ENCODE measurements around the gene CIDEB. TPM values are rescaled to one million over a fixed set of nuclear protein-coding genes. Genes with fewer than 3 reads are reported as not detected.

The CIDEB gene
- total and polyA plus RNA-seq, 2 of the 4 experiments (the other 2 are of a cell fraction), result under 0.01 to 0.19 TPM

DNA sequence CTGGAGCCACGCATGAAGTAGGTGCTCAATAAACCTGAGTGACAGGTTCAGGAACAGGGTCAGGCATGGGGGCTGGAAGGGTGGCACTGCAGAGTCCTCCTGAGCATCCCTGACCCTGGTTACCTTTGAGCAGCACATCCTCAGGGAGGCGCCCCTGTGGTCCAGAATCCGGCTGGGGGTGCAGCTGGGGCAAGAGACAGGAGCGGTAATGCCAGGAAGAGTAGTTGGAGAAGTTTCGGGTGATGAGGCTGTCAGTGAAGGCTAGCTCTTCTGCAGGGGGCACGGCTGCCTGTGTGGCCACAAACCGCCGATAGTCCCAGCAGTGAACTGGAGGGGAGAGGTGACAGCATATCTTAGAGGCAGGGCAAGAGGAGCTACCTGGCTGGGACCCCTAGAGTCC is 38.4 kb downstream of the CIDEB start:
- no peak overlapping the region for H3K4ac ChIP-seq (ENCODE audit: low read depth, low read length)
- H3K4me3 ChIP-seq (ENCODE audit: insufficient read depth, low read depth, low read length), result no peak overlapping the region
- H2BK120ac ChIP-seq (ENCODE audit: low read depth, low read length), result no peak overlapping the region
- H3K4me2 ChIP-seq (ENCODE audit: low read depth, low read length), result no peak overlapping the region
- no peak overlapping the region for H3K9ac ChIP-seq (ENCODE audit: low read depth, low read length)
- no peak overlapping the region for H3K14ac ChIP-seq (replicated peaks; ENCODE audit: low read depth, low read length)
- WGBS, 2 experiments (ENCODE audit: extremely low coverage in 2 of 2, insufficient read length in 1 of 2), result 96% methylated on average over 4 of the region's 8 CpGs; no CpG with 5 or more reads in 1 of the 2 experiments
- ATAC-seq (ENCODE audit: low read depth) (no peak), DNase-seq (no peak)
- no peak overlapping the region for H2AK9ac ChIP-seq (replicated peaks; ENCODE audit: low read depth, low read length, poor library complexity)
- H3K36me3 ChIP-seq (ENCODE audit: control insufficient read depth, insufficient read depth, low read length), result peaks cover 29% of the 10 kb centered on the region
- no peaks in the 10 kb centered on the region for H3K9me3 ChIP-seq (ENCODE audit: control insufficient read depth, insufficient read depth, low read length)
- H2BK5ac ChIP-seq (ENCODE audit: low read depth, low read length, poor library complexity, severe bottlenecking), result no peak overlapping the region
- peaks cover 9 to 27% of the 10 kb centered on the region in 2 experiments for H3K79me1 ChIP-seq (ENCODE audit: low read depth in 1 of 2, low read length in 2 of 2)
- H3K4me1 ChIP-seq (ENCODE audit: control insufficient read depth, insufficient read depth, low read length), result peaks cover 5% of the 10 kb centered on the region; the same call in 1 of the 2 replicates
- H3K23ac ChIP-seq (ENCODE audit: low read depth, low read length), result no peak overlapping the region
- POLR2A ChIA-PET (ENCODE audit: unreplicated experiment), result no interaction called here
- no peak overlapping the region for H2AK5ac ChIP-seq (ENCODE audit: low read depth, low read length)
- no peak overlapping the region for H4K8ac ChIP-seq (ENCODE audit: low read depth in 2 of 2, low read length in 2 of 2)
- H3K56ac ChIP-seq (ENCODE audit: extremely low read depth, insufficient read depth, low read length), result no peak overlapping the region
- H2BK20ac ChIP-seq (ENCODE audit: low read depth, low read length), result no peak overlapping the region
- dilution Hi-C loops (cut with HindIII; ENCODE audit: low sequenced_read_pairs, unreplicated experiment) (no loop called here), intact Hi-C loops (cut with micrococcal nuclease) (no loop called here), in situ Hi-C loops (cut with MboI; ENCODE audit: low sequenced_read_pairs) (no loop called here)
- H4K20me1 ChIP-seq (ENCODE audit: insufficient read depth, low read length), result no peaks in the 10 kb centered on the region
- H3K9me1 ChIP-seq (ENCODE audit: insufficient read depth, low read length), result peaks cover 5% of the 10 kb centered on the region; the same call in 1 of the 2 replicates
- no peak overlapping the region for H4K91ac ChIP-seq (ENCODE audit: insufficient read depth, low read depth, low read length)
- H3K18ac ChIP-seq (ENCODE audit: low read depth, low read length), result no peak overlapping the region
- no peak overlapping the region for H4K5ac ChIP-seq (ENCODE audit: low read depth, low read length)
- H2AFZ ChIP-seq (replicated peaks; ENCODE audit: low read length, poor library complexity), result no peak overlapping the region
- CTCF ChIA-PET, result no interaction called here
- no TSS peak for BruUV-seq (replicated peaks)
- no peaks in the 10 kb centered on the region for H3K27me3 ChIP-seq (ENCODE audit: control insufficient read depth, insufficient read depth, low read length)
- no peak overlapping the region for H2BK15ac ChIP-seq (ENCODE audit: low read depth, low read length)
- TF ChIP-seq RAD21 (IDR thresholded peaks at IDR 0.05; ENCODE audit: low read length), result no peak
- TF ChIP-seq, protein P1, sequence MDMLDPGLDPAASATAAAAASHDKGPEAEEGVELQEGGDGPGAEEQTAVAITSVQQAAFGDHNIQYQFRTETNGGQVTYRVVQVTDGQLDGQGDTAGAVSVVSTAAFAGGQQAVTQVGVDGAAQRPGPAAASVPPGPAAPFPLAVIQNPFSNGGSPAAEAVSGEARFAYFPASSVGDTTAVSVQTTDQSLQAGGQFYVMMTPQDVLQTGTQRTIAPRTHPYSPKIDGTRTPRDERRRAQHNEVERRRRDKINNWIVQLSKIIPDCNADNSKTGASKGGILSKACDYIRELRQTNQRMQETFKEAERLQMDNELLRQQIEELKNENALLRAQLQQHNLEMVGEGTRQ (IDR thresholded peaks at IDR 0.05; ENCODE audit: low read depth, low read length), result no peak
- no peak for TF ChIP-seq MXI1 (IDR thresholded peaks at IDR 0.05; ENCODE audit: borderline replicate concordance, low read depth, low read length)
- TF ChIP-seq RCOR1 (IDR thresholded peaks at IDR 0.05; ENCODE audit: insufficient replicate concordance, low read length), result no peak
- TF ChIP-seq MAZ (IDR thresholded peaks at IDR 0.05; ENCODE audit: borderline replicate concordance, low read depth, low read length), result no peak
- no peak for TF ChIP-seq CEBPB (IDR thresholded peaks at IDR 0.05; ENCODE audit: low read depth, low read length)
- TF ChIP-seq RFX5 (IDR thresholded peaks at IDR 0.05; ENCODE audit: low read depth, low read length), result no peak
- TF ChIP-seq, protein P2, sequence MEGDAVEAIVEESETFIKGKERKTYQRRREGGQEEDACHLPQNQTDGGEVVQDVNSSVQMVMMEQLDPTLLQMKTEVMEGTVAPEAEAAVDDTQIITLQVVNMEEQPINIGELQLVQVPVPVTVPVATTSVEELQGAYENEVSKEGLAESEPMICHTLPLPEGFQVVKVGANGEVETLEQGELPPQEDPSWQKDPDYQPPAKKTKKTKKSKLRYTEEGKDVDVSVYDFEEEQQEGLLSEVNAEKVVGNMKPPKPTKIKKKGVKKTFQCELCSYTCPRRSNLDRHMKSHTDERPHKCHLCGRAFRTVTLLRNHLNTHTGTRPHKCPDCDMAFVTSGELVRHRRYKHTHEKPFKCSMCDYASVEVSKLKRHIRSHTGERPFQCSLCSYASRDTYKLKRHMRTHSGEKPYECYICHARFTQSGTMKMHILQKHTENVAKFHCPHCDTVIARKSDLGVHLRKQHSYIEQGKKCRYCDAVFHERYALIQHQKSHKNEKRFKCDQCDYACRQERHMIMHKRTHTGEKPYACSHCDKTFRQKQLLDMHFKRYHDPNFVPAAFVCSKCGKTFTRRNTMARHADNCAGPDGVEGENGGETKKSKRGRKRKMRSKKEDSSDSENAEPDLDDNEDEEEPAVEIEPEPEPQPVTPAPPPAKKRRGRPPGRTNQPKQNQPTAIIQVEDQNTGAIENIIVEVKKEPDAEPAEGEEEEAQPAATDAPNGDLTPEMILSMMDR (conservative IDR thresholded peaks at IDR 0.05; ENCODE audit: low read depth, low read length), result no peak
- TF ChIP-seq NFE2L2 (IDR thresholded peaks at IDR 0.05; ENCODE audit: low read depth, low read length), result no peak
- TF ChIP-seq BHLHE40 (IDR thresholded peaks at IDR 0.05; ENCODE audit: low read depth, low read length), result no peak
- no peak for TF ChIP-seq MAFK (IDR thresholded peaks at IDR 0.05; ENCODE audit: low read depth, low read length)
- TF ChIP-seq SMC3 (IDR thresholded peaks at IDR 0.05; ENCODE audit: low read depth, low read length), result no peak
- no peak for TF ChIP-seq CHD1 (IDR thresholded peaks at IDR 0.05; ENCODE audit: low read depth, low read length)
- no peak for TF ChIP-seq POLR2A (IDR thresholded peaks at IDR 0.05; ENCODE audit: low read depth, low read length)
- TF ChIP-seq, protein P3, sequence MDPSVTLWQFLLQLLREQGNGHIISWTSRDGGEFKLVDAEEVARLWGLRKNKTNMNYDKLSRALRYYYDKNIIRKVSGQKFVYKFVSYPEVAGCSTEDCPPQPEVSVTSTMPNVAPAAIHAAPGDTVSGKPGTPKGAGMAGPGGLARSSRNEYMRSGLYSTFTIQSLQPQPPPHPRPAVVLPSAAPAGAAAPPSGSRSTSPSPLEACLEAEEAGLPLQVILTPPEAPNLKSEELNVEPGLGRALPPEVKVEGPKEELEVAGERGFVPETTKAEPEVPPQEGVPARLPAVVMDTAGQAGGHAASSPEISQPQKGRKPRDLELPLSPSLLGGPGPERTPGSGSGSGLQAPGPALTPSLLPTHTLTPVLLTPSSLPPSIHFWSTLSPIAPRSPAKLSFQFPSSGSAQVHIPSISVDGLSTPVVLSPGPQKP (IDR thresholded peaks at IDR 0.05; ENCODE audit: borderline replicate concordance, low read depth, low read length), result no peak
- TF ChIP-seq FOS (IDR thresholded peaks at IDR 0.05; ENCODE audit: low read depth, low read length), result no peak
- H3K27ac ChIP-seq (ENCODE audit: insufficient read depth, low read length), result no peak overlapping the region
